Measurements from ENCODE around the gene ETFA.

DNA sequence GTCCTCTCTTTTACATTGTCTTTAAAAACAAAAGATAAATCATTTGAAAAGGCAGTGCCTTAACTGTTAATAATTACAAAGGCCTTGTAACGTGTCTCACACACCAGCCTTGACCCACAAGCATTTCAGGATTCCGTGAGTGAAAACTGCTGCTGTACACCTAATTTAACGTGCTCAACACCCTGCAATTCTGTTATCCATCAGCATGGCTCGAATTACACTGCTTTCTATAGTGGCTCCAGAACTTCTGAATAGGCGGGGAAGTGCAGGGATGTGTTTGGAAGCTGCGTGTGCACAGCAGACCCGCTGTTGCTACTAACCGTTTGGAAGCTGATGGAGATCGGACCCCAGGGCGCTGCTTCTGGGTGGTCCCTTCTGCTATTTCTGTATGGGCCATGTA, 9.9 kb upstream of the ETFA start:
- TF ChIP-seq, protein P1, sequence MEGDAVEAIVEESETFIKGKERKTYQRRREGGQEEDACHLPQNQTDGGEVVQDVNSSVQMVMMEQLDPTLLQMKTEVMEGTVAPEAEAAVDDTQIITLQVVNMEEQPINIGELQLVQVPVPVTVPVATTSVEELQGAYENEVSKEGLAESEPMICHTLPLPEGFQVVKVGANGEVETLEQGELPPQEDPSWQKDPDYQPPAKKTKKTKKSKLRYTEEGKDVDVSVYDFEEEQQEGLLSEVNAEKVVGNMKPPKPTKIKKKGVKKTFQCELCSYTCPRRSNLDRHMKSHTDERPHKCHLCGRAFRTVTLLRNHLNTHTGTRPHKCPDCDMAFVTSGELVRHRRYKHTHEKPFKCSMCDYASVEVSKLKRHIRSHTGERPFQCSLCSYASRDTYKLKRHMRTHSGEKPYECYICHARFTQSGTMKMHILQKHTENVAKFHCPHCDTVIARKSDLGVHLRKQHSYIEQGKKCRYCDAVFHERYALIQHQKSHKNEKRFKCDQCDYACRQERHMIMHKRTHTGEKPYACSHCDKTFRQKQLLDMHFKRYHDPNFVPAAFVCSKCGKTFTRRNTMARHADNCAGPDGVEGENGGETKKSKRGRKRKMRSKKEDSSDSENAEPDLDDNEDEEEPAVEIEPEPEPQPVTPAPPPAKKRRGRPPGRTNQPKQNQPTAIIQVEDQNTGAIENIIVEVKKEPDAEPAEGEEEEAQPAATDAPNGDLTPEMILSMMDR (IDR thresholded peaks at IDR 0.05; ENCODE audit: low read depth, low read length), result no peak
- TF ChIP-seq EZH2phosphoT487 (IDR thresholded peaks at IDR 0.05; ENCODE audit: low read depth), result no peak
